ENCODE measurements around the gene FIGN. TPM values are rescaled to one million over a fixed set of nuclear protein-coding genes. Genes with fewer than 3 reads are reported as not detected.
A peak's percentile ranks its signal among the peaks of the same experiment; 100 is the strongest.

Gene FIGN
- total RNA-seq, 1 experiment from 2014 or later = 19.4 TPM

GRCh38 chr2:163711258-163711657, 24.6 kb downstream of the FIGN start:
- H3K9me3 Mint-ChIP-seq = no peaks in the 10 kb centered on the region
- CTCF ChIA-PET = no interaction called here
- no peak overlapping the region for H3K27ac Mint-ChIP-seq
- no peaks in the 10 kb centered on the region for H3K27me3 Mint-ChIP-seq (ENCODE audit: low read depth)
- peaks cover 48% of the 10 kb centered on the region for H3K4me1 Mint-ChIP-seq
- DNase-seq (ENCODE audit: low spot score) = no peak
- no peak for TF ChIP-seq CBFB (CRISPR knock-in tag; IDR thresholded peaks at IDR 0.05; ENCODE audit: low read depth)
- no peak for TF ChIP-seq PREB (CRISPR knock-in tag; IDR thresholded peaks at IDR 0.05; ENCODE audit: borderline replicate concordance)
- TF ChIP-seq ZSCAN18 (CRISPR knock-in tag; IDR thresholded peaks at IDR 0.05) = no peak
- TF ChIP-seq E2F5 (CRISPR knock-in tag; IDR thresholded peaks at IDR 0.05) = no peak
- TF ChIP-seq ZNF396 (CRISPR knock-in tag; IDR thresholded peaks at IDR 0.05; ENCODE audit: borderline replicate concordance) = no peak
- TF ChIP-seq ZNF232 (CRISPR knock-in tag; IDR thresholded peaks at IDR 0.05) = no peak
- no peak for TF ChIP-seq ATF2 (CRISPR knock-in tag; IDR thresholded peaks at IDR 0.05; ENCODE audit: borderline replicate concordance, low read depth)
- no peak for TF ChIP-seq NR1H2 (CRISPR knock-in tag; IDR thresholded peaks at IDR 0.05)
- no peak overlapping the region for H3K4me3 Mint-ChIP-seq
- no peaks in the 10 kb centered on the region for H3K36me3 Mint-ChIP-seq
- POLR2A ChIA-PET = interaction anchor here (0.7 kb wide), 1 partner anchor 98 kb away, joined by 4 read pairs; no protein-coding TSS in a partner anchor
- ATAC-seq = no peak

- no peak for DNase-seq (ENCODE audit: low spot score)
- H3K27ac Mint-ChIP-seq = 0 out of 2 replicates have a peak overlapping the region, but pooled peaks have one; percentile 19
- peaks cover 28% of the 10 kb centered on the region for H3K4me1 Mint-ChIP-seq
- no peaks in the 10 kb centered on the region for H3K27me3 Mint-ChIP-seq (ENCODE audit: low read depth)
- ChIA-PET CTCF (no interaction called here), POLR2A (no interaction called here)
- no peaks in the 10 kb centered on the region for H3K36me3 Mint-ChIP-seq
- no peak overlapping the region for H3K4me3 Mint-ChIP-seq
- no peak for ATAC-seq
- H3K9me3 Mint-ChIP-seq = no peaks in the 10 kb centered on the region
- TF ChIP-seq NR3C1 (CRISPR knock-in tag; conservative IDR thresholded peaks at IDR 0.05; ENCODE audit: low read depth) = no peak
- no peak for TF ChIP-seq KAT7 (CRISPR knock-in tag; IDR thresholded peaks at IDR 0.05; ENCODE audit: borderline replicate concordance)
- TF ChIP-seq IRF1 (CRISPR knock-in tag; IDR thresholded peaks at IDR 0.05) = no peak
- TF ChIP-seq ETV6 (CRISPR knock-in tag; IDR thresholded peaks at IDR 0.05) = no peak
- no peak for TF ChIP-seq RORB (CRISPR knock-in tag; IDR thresholded peaks at IDR 0.05)
- TF ChIP-seq SMAD4 (CRISPR knock-in tag; IDR thresholded peaks at IDR 0.05) = no peak
- no peak for TF ChIP-seq IRF2 (CRISPR knock-in tag; IDR thresholded peaks at IDR 0.05; ENCODE audit: borderline replicate concordance, low read depth)
- no peak for TF ChIP-seq TEAD4 (CRISPR knock-in tag; IDR thresholded peaks at IDR 0.05)
- TF ChIP-seq ATF2 (CRISPR knock-in tag; IDR thresholded peaks at IDR 0.05; ENCODE audit: borderline replicate concordance, low read depth) = no peak
- no peak for TF ChIP-seq GTF2I (CRISPR knock-in tag; conservative IDR thresholded peaks at IDR 0.05)
- no peak for TF ChIP-seq USF1 (CRISPR knock-in tag; IDR thresholded peaks at IDR 0.05)
- no peak for TF ChIP-seq ZNF317 (CRISPR knock-in tag; IDR thresholded peaks at IDR 0.05; ENCODE audit: borderline replicate concordance, low read depth)
- no peak for TF ChIP-seq E2F1 (CRISPR knock-in tag; IDR thresholded peaks at IDR 0.05)
- no peak for TF ChIP-seq PRRX2 (CRISPR knock-in tag; IDR thresholded peaks at IDR 0.05)
- no peak for TF ChIP-seq SOX15 (CRISPR knock-in tag; IDR thresholded peaks at IDR 0.05)
- no peak for TF ChIP-seq AR (CRISPR knock-in tag; IDR thresholded peaks at IDR 0.05)
Observed at GRCh38 chr2:163709270-163709669, 26.5 kb downstream of the FIGN start.
